ENCODE measurements around the gene NDUFA8. TPM values are rescaled to one million over a fixed set of nuclear protein-coding genes. Genes with fewer than 3 reads are reported as not detected.

Gene NDUFA8
- 10 to 100 TPM; 66.1 to 82.7 TPM for polyA plus RNA-seq

GRCh38 chr9:122159026-122159924 lies at the start of gene NDUFA8, which contains the start of gene MORN5:
NDUFA8 (minus strand) TSS chr9:122159779; CDS start chr9:122159677, 102 bp downstream.
MORN5 (plus strand) TSS chr9:122159908; CDS start chr9:122159973, 65 bp downstream.
- WGBS, 2 donors, result 1% methylated on average over 53 to 56 of the region's 56 CpGs
- no peaks in the 10 kb centered on the region for H3K9me3 ChIP-seq (ENCODE audit: control insufficient read depth in 2 of 2, insufficient read depth in 1 of 2, low read depth in 1 of 2, low read length in 1 of 2)
- peaks cover 0 to 2% of the 10 kb centered on the region in 2 donors for H3K4me1 ChIP-seq (ENCODE audit: control insufficient read depth in 2 of 2, insufficient read depth in 2 of 2, low read length in 1 of 2)
- H3K27ac ChIP-seq (ENCODE audit: low read depth in 2 of 2, low read length in 1 of 2), result peak within 1 kb of the TSS; percentile 69 to 92
- H3K27me3 ChIP-seq (ENCODE audit: control insufficient read depth in 1 of 2, insufficient read depth in 2 of 2, low read length in 2 of 2), result no peaks in the 10 kb centered on the region
- H3K4me3 ChIP-seq (ENCODE audit: low read depth in 1 of 2, low read length in 2 of 2), result peak within 1 kb of the TSS; percentile 94 to 99
- H3K36me3 ChIP-seq (ENCODE audit: control insufficient read depth in 2 of 2, insufficient read depth in 2 of 2, low read length in 1 of 2), result no peaks in the 10 kb centered on the region

DNA sequence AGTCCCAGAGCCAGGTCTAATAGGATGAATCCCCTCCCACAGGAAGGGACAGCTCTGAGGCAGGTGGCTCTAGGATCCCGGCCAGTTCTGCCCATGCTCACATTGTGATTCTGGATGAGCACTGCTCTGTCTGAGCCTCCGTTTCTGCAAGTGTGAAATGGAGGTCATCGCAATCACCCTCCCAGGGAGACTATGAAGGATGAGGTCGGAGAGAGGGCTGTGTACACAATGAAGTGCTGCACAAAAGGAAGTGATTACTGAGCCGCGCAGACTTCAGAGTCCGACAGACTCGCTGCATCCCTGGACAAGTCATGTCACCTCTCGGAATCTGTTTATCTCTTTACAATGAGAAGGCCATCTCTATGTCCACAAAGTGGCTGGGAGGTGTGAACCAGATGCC lies 47.5 kb upstream of the NDUFA8 start:
- Histone ChIP-seq H3K9me3 (ENCODE audit: control insufficient read depth in 2 of 2, insufficient read depth in 1 of 2, low read depth in 1 of 2, low read length in 1 of 2) (no peaks in the 10 kb centered on the region), H3K36me3 (ENCODE audit: control insufficient read depth in 2 of 2, insufficient read depth in 2 of 2, low read length in 1 of 2) (no peaks in the 10 kb centered on the region), H3K27me3 (ENCODE audit: control insufficient read depth in 1 of 2, insufficient read depth in 2 of 2, low read length in 2 of 2) (no peaks in the 10 kb centered on the region), H3K27ac (ENCODE audit: low read depth in 2 of 2, low read length in 1 of 2) (no peak overlapping the region), H3K4me1 (ENCODE audit: control insufficient read depth in 2 of 2, insufficient read depth in 2 of 2, low read length in 1 of 2) (no peaks in the 10 kb centered on the region), H3K4me3 (ENCODE audit: low read depth in 1 of 2, low read length in 2 of 2) (no peak overlapping the region)
- 61 to 80% methylated on average over 9 of the region's 9 CpGs for WGBS, 2 donors

DNA sequence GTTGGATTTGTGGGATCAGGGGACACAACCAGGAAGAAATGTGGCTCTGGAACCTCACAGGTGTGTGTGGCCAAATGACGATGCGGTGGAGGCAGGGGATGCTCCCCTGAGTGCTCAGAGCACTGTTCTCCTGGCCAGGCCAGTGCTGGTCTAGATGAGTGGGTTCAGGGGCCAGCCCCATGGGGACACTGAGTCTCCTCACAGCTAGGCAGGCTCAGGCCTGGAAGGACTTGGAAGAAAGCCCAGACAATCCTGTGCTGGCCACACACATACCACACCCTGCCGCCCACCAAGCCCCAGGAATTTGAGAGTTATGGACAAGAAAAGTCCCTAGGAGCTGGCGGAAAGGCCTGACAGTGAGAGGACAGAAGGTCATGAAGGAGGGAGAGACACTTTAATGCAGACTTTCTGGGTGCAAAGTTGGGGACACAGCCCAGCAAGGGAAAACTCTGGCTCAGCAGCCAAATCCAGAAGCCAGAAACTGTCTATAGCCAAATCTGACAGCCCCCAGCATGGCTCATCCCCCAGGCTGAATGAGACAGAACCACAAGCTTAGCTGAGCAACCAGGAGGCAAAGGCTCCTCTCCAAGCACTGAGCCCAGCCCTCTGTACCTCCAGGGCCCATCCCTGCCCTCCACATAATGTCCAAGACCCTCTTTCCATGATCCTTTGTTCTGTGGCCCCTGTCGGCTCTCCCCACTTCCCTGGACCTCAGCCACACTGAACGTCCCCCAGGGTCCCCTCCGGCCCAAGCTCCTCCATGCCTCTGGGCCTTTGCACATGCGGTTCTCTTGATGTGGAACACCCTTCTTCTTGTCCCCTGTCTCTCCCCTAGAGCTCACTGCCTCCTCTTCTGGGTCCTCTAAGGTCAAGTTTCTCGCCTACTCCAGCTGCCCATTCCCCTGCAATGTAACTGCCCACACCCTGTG lies 46.8 kb upstream of the NDUFA8 start:
- no peak overlapping the region for H3K27ac ChIP-seq (ENCODE audit: low read depth in 2 of 2, low read length in 1 of 2)
- H3K4me3 ChIP-seq (ENCODE audit: low read depth in 1 of 2, low read length in 2 of 2), result no peak overlapping the region
- H3K9me3 ChIP-seq (ENCODE audit: control insufficient read depth in 2 of 2, insufficient read depth in 1 of 2, low read depth in 1 of 2, low read length in 1 of 2), result no peaks in the 10 kb centered on the region
- no peaks in the 10 kb centered on the region for H3K36me3 ChIP-seq (ENCODE audit: control insufficient read depth in 2 of 2, insufficient read depth in 2 of 2, low read length in 1 of 2)
- 83 to 85% methylated on average over 9 of the region's 9 CpGs for WGBS, 2 donors
- H3K27me3 ChIP-seq (ENCODE audit: control insufficient read depth in 1 of 2, insufficient read depth in 2 of 2, low read length in 2 of 2), result no peaks in the 10 kb centered on the region
- H3K4me1 ChIP-seq (ENCODE audit: control insufficient read depth in 2 of 2, insufficient read depth in 2 of 2, low read length in 1 of 2), result no peaks in the 10 kb centered on the region

DNA sequence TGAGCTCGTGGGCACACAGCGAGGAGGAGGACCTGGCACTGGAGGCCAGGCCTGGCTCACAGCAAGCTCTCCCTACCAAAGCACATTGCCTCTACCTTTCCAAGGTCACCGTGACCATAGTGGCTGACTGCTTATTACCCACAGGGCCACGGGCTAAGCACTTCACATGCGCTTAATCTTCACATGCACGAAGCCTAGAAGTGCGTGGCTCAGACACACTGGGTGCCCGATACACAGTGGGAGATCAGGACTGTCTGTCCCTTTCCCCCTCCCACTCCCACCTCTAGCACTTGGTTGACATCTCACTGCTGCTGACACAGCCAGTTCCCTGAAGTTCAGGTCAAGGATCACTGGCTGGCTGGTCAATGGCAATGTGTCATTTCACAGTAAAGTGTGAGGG lies 45.6 kb upstream of the NDUFA8 start:
- no peaks in the 10 kb centered on the region for H3K36me3 ChIP-seq (ENCODE audit: control insufficient read depth in 2 of 2, insufficient read depth in 2 of 2, low read length in 1 of 2)
- no peak overlapping the region for H3K27ac ChIP-seq (ENCODE audit: low read depth in 2 of 2, low read length in 1 of 2)
- H3K4me1 ChIP-seq (ENCODE audit: control insufficient read depth in 2 of 2, insufficient read depth in 2 of 2, low read length in 1 of 2), result no peaks in the 10 kb centered on the region
- H3K27me3 ChIP-seq (ENCODE audit: control insufficient read depth in 1 of 2, insufficient read depth in 2 of 2, low read length in 2 of 2), result no peaks in the 10 kb centered on the region
- no peaks in the 10 kb centered on the region for H3K9me3 ChIP-seq (ENCODE audit: control insufficient read depth in 2 of 2, insufficient read depth in 1 of 2, low read depth in 1 of 2, low read length in 1 of 2)
- 93 to 95% methylated on average over 8 of the region's 8 CpGs for WGBS, 2 donors
- no peak overlapping the region for H3K4me3 ChIP-seq (ENCODE audit: low read depth in 1 of 2, low read length in 2 of 2)

GRCh38 chr9:122204491-122204890 lies 44.9 kb upstream of the NDUFA8 start:
- Histone ChIP-seq H3K36me3 (ENCODE audit: control insufficient read depth in 2 of 2, insufficient read depth in 2 of 2, low read length in 1 of 2) (no peaks in the 10 kb centered on the region), H3K27ac (ENCODE audit: low read depth in 2 of 2, low read length in 1 of 2) (no peak overlapping the region), H3K4me3 (ENCODE audit: low read depth in 1 of 2, low read length in 2 of 2) (no peak overlapping the region), H3K27me3 (ENCODE audit: control insufficient read depth in 1 of 2, insufficient read depth in 2 of 2, low read length in 2 of 2) (no peaks in the 10 kb centered on the region), H3K9me3 (ENCODE audit: control insufficient read depth in 2 of 2, insufficient read depth in 1 of 2, low read depth in 1 of 2, low read length in 1 of 2) (no peaks in the 10 kb centered on the region), H3K4me1 (ENCODE audit: control insufficient read depth in 2 of 2, insufficient read depth in 2 of 2, low read length in 1 of 2) (no peaks in the 10 kb centered on the region)
- 92 to 94% methylated on average over 12 of the region's 12 CpGs for WGBS, 2 donors

- WGBS, 2 donors, result 94 to 96% methylated on average over 5 of the region's 5 CpGs
- Histone ChIP-seq H3K27me3 (ENCODE audit: control insufficient read depth in 1 of 2, insufficient read depth in 2 of 2, low read length in 2 of 2) (no peaks in the 10 kb centered on the region), H3K4me3 (ENCODE audit: low read depth in 1 of 2, low read length in 2 of 2) (no peak overlapping the region), H3K9me3 (ENCODE audit: control insufficient read depth in 2 of 2, insufficient read depth in 1 of 2, low read depth in 1 of 2, low read length in 1 of 2) (no peaks in the 10 kb centered on the region), H3K4me1 (ENCODE audit: control insufficient read depth in 2 of 2, insufficient read depth in 2 of 2, low read length in 1 of 2) (no peaks in the 10 kb centered on the region), H3K27ac (ENCODE audit: low read depth in 2 of 2, low read length in 1 of 2) (no peak overlapping the region), H3K36me3 (ENCODE audit: control insufficient read depth in 2 of 2, insufficient read depth in 2 of 2, low read length in 1 of 2) (no peaks in the 10 kb centered on the region)
Observed at GRCh38 chr9:122204055-122204454, 44.5 kb upstream of the NDUFA8 start.

GRCh38 chr9:122202111-122202510 lies 42.5 kb upstream of the NDUFA8 start:
- no peaks in the 10 kb centered on the region for H3K36me3 ChIP-seq (ENCODE audit: control insufficient read depth in 2 of 2, insufficient read depth in 2 of 2, low read length in 1 of 2)
- H3K4me1 ChIP-seq (ENCODE audit: control insufficient read depth in 2 of 2, insufficient read depth in 2 of 2, low read length in 1 of 2), result no peaks in the 10 kb centered on the region
- H3K27ac ChIP-seq (ENCODE audit: low read depth in 2 of 2, low read length in 1 of 2), result no peak overlapping the region
- H3K9me3 ChIP-seq (ENCODE audit: control insufficient read depth in 2 of 2, insufficient read depth in 1 of 2, low read depth in 1 of 2, low read length in 1 of 2), result peaks cover 0 to 3% of the 10 kb centered on the region in 2 donors
- no peak overlapping the region for H3K4me3 ChIP-seq (ENCODE audit: low read depth in 1 of 2, low read length in 2 of 2)
- 65 to 68% methylated on average over 3 of the region's 3 CpGs for WGBS, 2 donors
- no peaks in the 10 kb centered on the region for H3K27me3 ChIP-seq (ENCODE audit: control insufficient read depth in 1 of 2, insufficient read depth in 2 of 2, low read length in 2 of 2)

GRCh38 chr9:122201641-122202040 lies 42.1 kb upstream of the NDUFA8 start:
- H3K27me3 ChIP-seq (ENCODE audit: control insufficient read depth in 1 of 2, insufficient read depth in 2 of 2, low read length in 2 of 2), result no peaks in the 10 kb centered on the region
- H3K36me3 ChIP-seq (ENCODE audit: control insufficient read depth in 2 of 2, insufficient read depth in 2 of 2, low read length in 1 of 2), result no peaks in the 10 kb centered on the region
- H3K27ac ChIP-seq (ENCODE audit: low read depth in 2 of 2, low read length in 1 of 2), result no peak overlapping the region
- peaks cover 0 to 3% of the 10 kb centered on the region in 2 donors for H3K9me3 ChIP-seq (ENCODE audit: control insufficient read depth in 2 of 2, insufficient read depth in 1 of 2, low read depth in 1 of 2, low read length in 1 of 2)
- H3K4me3 ChIP-seq (ENCODE audit: low read depth in 1 of 2, low read length in 2 of 2), result no peak overlapping the region
- H3K4me1 ChIP-seq (ENCODE audit: control insufficient read depth in 2 of 2, insufficient read depth in 2 of 2, low read length in 1 of 2), result no peaks in the 10 kb centered on the region
- 94 to 100% methylated on average over 1 of the region's 1 CpG for whole genome bisulfite sequencing, 2 donors

DNA sequence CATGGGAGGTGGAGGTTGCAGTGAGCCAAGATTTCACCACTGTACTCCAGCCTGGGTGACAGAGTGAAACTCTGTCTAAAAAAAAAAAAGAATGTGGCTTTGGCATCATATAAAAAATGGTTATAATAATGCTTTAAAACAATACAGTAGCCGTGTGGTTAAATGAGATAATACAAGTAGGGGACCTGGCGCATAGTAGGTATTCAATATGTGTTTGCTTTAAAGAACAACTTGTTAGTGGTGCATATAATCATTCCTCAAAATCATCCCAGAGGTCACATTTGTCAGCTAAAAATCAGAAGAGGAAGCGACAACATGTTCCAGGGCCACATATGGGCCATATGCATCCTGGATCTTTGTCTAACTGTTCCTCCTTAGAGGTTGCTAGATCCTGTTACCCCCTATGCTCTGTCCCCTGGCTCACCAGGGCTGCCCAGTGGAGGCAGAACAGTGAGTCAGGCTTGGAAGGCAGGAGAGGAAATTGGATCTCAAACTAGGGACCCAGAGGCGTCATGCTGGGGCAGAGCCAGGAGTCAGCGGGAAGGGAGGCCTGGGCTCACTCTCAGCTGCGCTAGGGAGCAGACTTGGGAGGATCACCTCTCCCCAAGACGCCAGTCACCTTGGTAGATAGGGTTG lies 41.5 kb upstream of the NDUFA8 start:
- H3K4me3 ChIP-seq (ENCODE audit: low read depth in 1 of 2, low read length in 2 of 2), result no peak overlapping the region
- 77 to 84% methylated on average over 7 of the region's 7 CpGs for whole genome bisulfite sequencing, 2 donors

More for the DNA sequence above, 41.5 kb upstream of the NDUFA8 start:
- H3K4me1 ChIP-seq (ENCODE audit: control insufficient read depth in 2 of 2, insufficient read depth in 2 of 2, low read length in 1 of 2), result no peaks in the 10 kb centered on the region
- H3K36me3 ChIP-seq (ENCODE audit: control insufficient read depth in 2 of 2, insufficient read depth in 2 of 2, low read length in 1 of 2), result no peaks in the 10 kb centered on the region
- H3K9me3 ChIP-seq (ENCODE audit: control insufficient read depth in 2 of 2, insufficient read depth in 1 of 2, low read depth in 1 of 2, low read length in 1 of 2), result peaks cover 0 to 3% of the 10 kb centered on the region in 2 donors
- no peak overlapping the region for H3K27ac ChIP-seq (ENCODE audit: low read depth in 2 of 2, low read length in 1 of 2)
- no peaks in the 10 kb centered on the region for H3K27me3 ChIP-seq (ENCODE audit: control insufficient read depth in 1 of 2, insufficient read depth in 2 of 2, low read length in 2 of 2)

All from esophagus (tissue), 2 donors.